Mesenchymal stem cell (in vitro differentiated cells and primary cell): ENCODE measurements around the gene TSC1. TPM values are rescaled to one million over a fixed set of nuclear protein-coding genes. Genes with fewer than 3 reads are reported as not detected.

Experiments
- DNase-seq: peaks from one replicate; pipeline ENCODE4 v3.0.0-alpha.2; 2013
- H2AFZ ChIP-seq: one replicate; pipeline ENCODE4 v1.6.1; 2013; ENCODE audit warnings: low read depth, mild to moderate bottlenecking, control low read depth, inconsistent platforms, low read length, moderate library complexity
- H2AK5ac ChIP-seq: 2 replicates; pipeline ENCODE4 v1.6.1; 2013; ENCODE audit warnings: low read length, moderate library complexity, mild to moderate bottlenecking, inconsistent platforms; ENCODE audit not compliant: severe bottlenecking
- H2BK120ac ChIP-seq: one replicate; pipeline ENCODE4 v1.6.1; 2013; ENCODE audit warnings: low read depth, mild to moderate bottlenecking, inconsistent platforms, low read length, moderate library complexity
- H2BK12ac ChIP-seq, 2 experiments: one replicate each; pipeline ENCODE4 v1.6.1; 2013; ENCODE audit warnings: inconsistent platforms in 2 of 2, low read length in 2 of 2, mild to moderate bottlenecking in 2 of 2, moderate library complexity in 2 of 2, control low read depth in 1 of 2
- H2BK15ac ChIP-seq: one replicate; pipeline ENCODE4 v1.6.1; 2013; ENCODE audit warnings: mild to moderate bottlenecking, low read depth, inconsistent platforms; ENCODE audit not compliant: poor library complexity, severe bottlenecking
- H2BK5ac ChIP-seq: 2 replicates; pipeline ENCODE4 v1.6.1; 2013; ENCODE audit warnings: low read depth, mild to moderate bottlenecking, low read length, control low read depth, inconsistent platforms; ENCODE audit not compliant: poor library complexity, severe bottlenecking
- H3K14ac ChIP-seq, 2 experiments: one replicate each; pipeline ENCODE4 v1.6.1; 2013; ENCODE audit warnings: inconsistent platforms in 2 of 2, low read length in 2 of 2, control low read depth in 1 of 2, mild to moderate bottlenecking in 1 of 2, moderate library complexity in 1 of 2
- H3K18ac ChIP-seq, 2 experiments: one replicate each; pipeline ENCODE4 v1.6.1; 2013; ENCODE audit warnings: inconsistent platforms in 2 of 2, low read length in 2 of 2, control low read depth in 1 of 2, low read depth in 1 of 2, mild to moderate bottlenecking in 1 of 2
- H3K23ac ChIP-seq, 2 experiments: one replicate each; pipeline ENCODE4 v1.6.1; 2013; ENCODE audit warnings: inconsistent platforms in 2 of 2, low read length in 2 of 2, mild to moderate bottlenecking in 2 of 2, moderate library complexity in 2 of 2, control low read depth in 1 of 2
- H3K27ac ChIP-seq: 2 replicates; pipeline ENCODE4 v1.5.1; 2013; ENCODE audit warnings: mild to moderate bottlenecking, moderate library complexity, low read length, control low read depth, inconsistent platforms; ENCODE audit not compliant: poor library complexity, severe bottlenecking
- H3K27me3 ChIP-seq, 2 experiments: 2 replicates each; pipeline versions ENCODE4 v1.6.1 to v1.7.0; 2013; ENCODE audit warnings: low read length in 2 of 2, mild to moderate bottlenecking in 2 of 2, moderate library complexity in 2 of 2, control low read depth in 1 of 2, inconsistent platforms in 1 of 2; ENCODE audit not compliant: control insufficient read depth in 1 of 2, insufficient read depth in 1 of 2
- H3K36me3 ChIP-seq, 2 experiments: 2 replicates each; pipeline versions ENCODE4 v1.6.1 to v1.7.0; 2013; ENCODE audit warnings: low read length in 2 of 2, control low read depth in 1 of 2, inconsistent platforms in 1 of 2, low read depth in 1 of 2, mild to moderate bottlenecking in 1 of 2; ENCODE audit not compliant: insufficient read depth in 2 of 2, control insufficient read depth in 1 of 2
- H3K4ac ChIP-seq, 2 experiments: one replicate each; pipeline ENCODE4 v1.6.1; 2013; ENCODE audit warnings: inconsistent platforms in 2 of 2, low read length in 2 of 2, mild to moderate bottlenecking in 2 of 2, moderate library complexity in 2 of 2, control low read depth in 1 of 2, low read depth in 1 of 2
- H3K4me1 ChIP-seq: 2 replicates; pipeline ENCODE4 v1.6.1; 2013; ENCODE audit warnings: low read depth, low read length, control low read depth; ENCODE audit not compliant: control insufficient read depth, insufficient read depth
- H3K4me2 ChIP-seq: 2 replicates; pipeline ENCODE4 v1.6.1; 2013; ENCODE audit warnings: low read length, mild to moderate bottlenecking, inconsistent platforms; ENCODE audit not compliant: poor library complexity, severe bottlenecking
- H3K4me3 ChIP-seq, 2 experiments: 2 replicates each; pipeline versions ENCODE4 v1.5.1 to v1.7.0; 2013; ENCODE audit warnings: low read length in 2 of 2, mild to moderate bottlenecking in 2 of 2, control low read depth in 1 of 2, low read depth in 1 of 2; ENCODE audit not compliant: insufficient read depth in 1 of 2
- H3K79me1 ChIP-seq: replicated peaks from 2 replicates; pipeline ENCODE4 v1.6.1; 2013; ENCODE audit warnings: mild to moderate bottlenecking, control low read depth, low read length, inconsistent platforms; ENCODE audit not compliant: poor library complexity, severe bottlenecking
- H3K9ac ChIP-seq: 2 replicates; pipeline ENCODE4 v1.7.0; 2013; ENCODE audit warnings: mild to moderate bottlenecking, low read length, moderate library complexity
- H3K9me3 ChIP-seq: 2 replicates; pipeline ENCODE4 v1.7.0; 2013; ENCODE audit warnings: mild to moderate bottlenecking, low read length; ENCODE audit not compliant: control insufficient read depth
- H4K8ac ChIP-seq: one replicate; pipeline ENCODE4 v1.6.1; 2013; ENCODE audit warnings: inconsistent platforms, mild to moderate bottlenecking, low read length, moderate library complexity
- H4K91ac ChIP-seq: one replicate; pipeline ENCODE4 v1.6.1; 2013; ENCODE audit warnings: mild to moderate bottlenecking, low read length, inconsistent platforms
- WGBS: methylation state at CpG from one replicate; pipeline ENCODE4 v1.1.7; 2013; ENCODE audit warnings: mixed read lengths; 5-methylcytosine and 5-hydroxymethylcytosine counted together
- small RNA-seq: library from polyadenylated mRNA; stranded (forward); fragments of <200 nt; extraction: miRNeasy Mini kit (QIAGEN cat#:217004); gene quantifications from one replicate; pipeline ENCODE3, GENCODE V24; 2013; ENCODE audit warnings: low read depth

Gene TSC1

GRCh38 chr9:132846109-132846917, 98.1 kb downstream of the TSC1 start:
- no peak overlapping the region for H2AK5ac ChIP-seq
- no peak overlapping the region for H2BK5ac ChIP-seq
- H2AFZ ChIP-seq, result no peak overlapping the region
- H3K4me2 ChIP-seq, result no peak overlapping the region
- H3K4me1 ChIP-seq, result no peaks in the 10 kb centered on the region
- no peak overlapping the region for H3K18ac ChIP-seq
- no peak overlapping the region for H4K8ac ChIP-seq
- H3K4me3 ChIP-seq, result no peak overlapping the region
- H3K36me3 ChIP-seq, result no peaks in the 10 kb centered on the region
- H3K9ac ChIP-seq, result no peak overlapping the region
- no peak overlapping the region for H3K14ac ChIP-seq
- no peak overlapping the region for H4K91ac ChIP-seq
- DNase-seq, result no peak
- H2BK120ac ChIP-seq, result no peak overlapping the region
- no peak overlapping the region for H2BK15ac ChIP-seq
- H3K27ac ChIP-seq, result no peak overlapping the region
- no peaks in the 10 kb centered on the region for H3K9me3 ChIP-seq
- H3K23ac ChIP-seq, result peak overlapping the region in 1 of 2 experiments; percentile 61
- no peak overlapping the region for H3K4ac ChIP-seq
- 86% methylated on average over 12 of the region's 12 CpGs for WGBS
- H2BK12ac ChIP-seq, result no peak overlapping the region
- peaks cover 0 to 25% of the 10 kb centered on the region in 2 experiments for H3K27me3 ChIP-seq
- no peaks in the 10 kb centered on the region for H3K79me1 ChIP-seq

GRCh38 chr9:132842124-132843044, 102.0 kb downstream of the TSC1 start:
- peaks cover 2% of the 10 kb centered on the region for H3K4me1 ChIP-seq
- H3K23ac ChIP-seq, result peak overlapping the region in 1 of 2 experiments; percentile 56
- no peak overlapping the region for H2BK120ac ChIP-seq
- no peak overlapping the region for H4K91ac ChIP-seq
- H3K9ac ChIP-seq, result no peak overlapping the region
- no peak for DNase-seq
- no peaks in the 10 kb centered on the region for H3K9me3 ChIP-seq
- H3K36me3 ChIP-seq, result no peaks in the 10 kb centered on the region
- H3K27me3 ChIP-seq, result peaks cover 5 to 16% of the 10 kb centered on the region in 2 experiments
- H3K27ac ChIP-seq, result no peak overlapping the region
- H3K4me3 ChIP-seq, result no peak overlapping the region
- H3K79me1 ChIP-seq, result no peaks in the 10 kb centered on the region
- H3K18ac ChIP-seq, result no peak overlapping the region
- no peak overlapping the region for H3K4ac ChIP-seq
- no peak overlapping the region for H2BK5ac ChIP-seq
- no peak overlapping the region for H2AK5ac ChIP-seq
- no peak overlapping the region for H2BK15ac ChIP-seq
- no peak overlapping the region for H2AFZ ChIP-seq
- H3K4me2 ChIP-seq, result no peak overlapping the region
- H3K14ac ChIP-seq, result no peak overlapping the region
- no peak overlapping the region for H4K8ac ChIP-seq
- no peak overlapping the region for H2BK12ac ChIP-seq
- 94% methylated on average over 4 of the region's 5 CpGs for WGBS

Small RNA genes within 50 kb of the gene (small RNA-seq; reads per million reads assigned to genes)
- gene AL593851.1 (not detected), gene MIR548AW (0.86 reads per million), gene RNU7-21P (not detected)
